Activated CD8-positive, alpha-beta memory T cell treated with anti-CD3 and anti-CD28 coated beads, Interleukin-2, amount 50 U/mL, for 1 hour (primary cell): ENCODE measurements around the gene GABRP.
"Not testable (repeated sequence)": the region's sequence is repeated elsewhere in the genome, so short reads cannot be mapped to it uniquely, and the experiment has no call there.

Experiments used
- DNase-seq: peaks from one replicate; pipeline ENCODE4 v3.0.0-alpha.2; 2020; ENCODE audit errors: extremely low read depth

GABRP gene, protein sequence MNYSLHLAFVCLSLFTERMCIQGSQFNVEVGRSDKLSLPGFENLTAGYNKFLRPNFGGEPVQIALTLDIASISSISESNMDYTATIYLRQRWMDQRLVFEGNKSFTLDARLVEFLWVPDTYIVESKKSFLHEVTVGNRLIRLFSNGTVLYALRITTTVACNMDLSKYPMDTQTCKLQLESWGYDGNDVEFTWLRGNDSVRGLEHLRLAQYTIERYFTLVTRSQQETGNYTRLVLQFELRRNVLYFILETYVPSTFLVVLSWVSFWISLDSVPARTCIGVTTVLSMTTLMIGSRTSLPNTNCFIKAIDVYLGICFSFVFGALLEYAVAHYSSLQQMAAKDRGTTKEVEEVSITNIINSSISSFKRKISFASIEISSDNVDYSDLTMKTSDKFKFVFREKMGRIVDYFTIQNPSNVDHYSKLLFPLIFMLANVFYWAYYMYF

GRCh38 chr5:170783498-170784247 is at the start of gene GABRP:
GABRP (plus strand) TSS chr5:170783725; CDS start chr5:170788616, 4,891 bp downstream.
- DNase-seq: no peak

DNA sequence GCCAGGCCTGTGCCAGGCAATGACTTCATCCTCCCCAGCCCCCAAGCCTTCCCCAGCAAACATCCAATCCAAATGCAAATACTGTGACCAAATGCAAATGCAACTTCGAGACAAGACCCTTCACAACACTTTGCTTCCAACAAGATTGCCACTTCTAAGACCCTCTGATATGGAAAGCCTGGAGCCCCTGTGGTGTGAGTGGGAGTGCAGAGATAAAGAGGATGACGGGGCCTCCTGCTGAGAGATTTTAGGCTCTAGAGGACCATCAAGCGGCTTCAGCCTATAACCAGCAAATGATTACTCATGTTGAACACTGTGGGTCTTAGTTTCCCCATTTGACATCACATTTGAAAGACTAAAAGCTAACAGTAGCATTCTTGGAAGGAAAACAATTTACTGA is 46.6 kb upstream of the GABRP start:
- no peak for DNase-seq

GRCh38 chr5:170737591-170737990 is 45.9 kb upstream of the GABRP start:
- DNase-seq: no peak

GRCh38 chr5:170738840-170739239 is 44.7 kb upstream of the GABRP start:
- no peak for DNase-seq

DNA sequence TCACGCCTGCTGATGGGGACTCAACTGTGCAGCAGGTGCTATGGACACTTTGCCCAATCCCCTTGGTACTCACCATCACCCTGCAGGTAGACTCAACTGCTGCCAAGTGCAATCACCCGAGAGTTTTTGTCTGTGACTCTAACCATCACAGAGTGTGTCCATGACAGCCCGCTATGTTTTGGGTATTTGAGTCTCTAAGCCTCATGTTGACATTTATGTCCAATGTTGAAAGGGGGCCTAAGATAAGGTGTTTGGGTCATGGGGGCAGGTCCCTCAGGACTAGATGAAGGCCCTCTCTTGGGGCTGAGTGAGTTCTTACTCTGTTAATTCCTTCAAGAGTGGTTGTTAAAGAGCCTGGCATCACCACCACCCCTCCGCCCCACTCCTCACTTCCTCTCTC is 44.1 kb upstream of the GABRP start:
- DNase-seq: no peak

DNA sequence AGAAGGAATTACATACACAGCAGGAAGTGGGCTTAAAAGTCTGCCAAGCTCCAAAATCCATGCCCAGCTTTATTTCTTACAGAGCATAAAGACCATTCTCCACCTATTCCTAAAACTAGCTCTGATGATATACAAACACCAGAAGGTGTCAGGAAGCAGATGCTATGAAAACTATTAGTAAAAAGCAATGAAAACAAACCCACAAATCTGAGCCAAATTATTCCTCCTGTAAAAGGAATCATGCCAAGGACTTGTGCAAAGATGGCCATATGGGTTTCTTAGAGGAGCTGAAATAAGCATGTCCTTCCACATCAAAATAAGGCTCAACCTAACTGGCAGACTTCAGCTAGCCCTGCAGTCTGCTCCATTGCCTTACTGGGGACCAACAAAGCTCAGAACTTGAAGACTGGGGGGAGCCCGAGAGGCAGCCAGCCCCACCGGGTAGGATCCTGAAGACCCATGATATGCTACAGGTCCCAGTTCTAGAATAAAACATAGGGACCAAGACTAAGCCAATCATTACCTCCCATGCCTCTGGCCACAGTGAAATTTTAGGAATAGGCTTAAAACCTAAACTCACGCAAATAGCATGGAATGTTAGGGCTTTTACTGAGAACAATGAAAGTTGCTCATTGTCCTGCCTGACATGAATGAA is 42.8 kb upstream of the GABRP start:
- DNase-seq: no peak

GRCh38 chr5:170741801-170742200 is 41.7 kb upstream of the GABRP start:
- DNase-seq: no peak

DNA sequence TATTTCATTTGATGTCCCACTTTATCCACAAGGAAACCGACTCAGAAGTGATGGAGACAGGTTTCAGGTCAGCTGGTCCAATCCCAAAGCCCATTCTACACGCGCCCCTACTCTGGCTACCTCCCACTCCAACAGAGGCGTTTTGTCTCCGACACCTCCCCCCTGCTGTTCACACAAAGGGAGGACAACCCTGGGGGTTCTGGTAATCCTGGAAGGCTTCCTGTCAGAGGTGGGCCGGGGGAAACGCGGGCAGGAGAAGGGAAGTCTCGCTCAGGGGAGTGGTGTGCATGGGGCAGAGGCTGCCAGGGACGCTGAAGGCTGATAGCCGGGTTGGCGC is 39.7 kb upstream of the GABRP start:
- no peak for DNase-seq

DNA sequence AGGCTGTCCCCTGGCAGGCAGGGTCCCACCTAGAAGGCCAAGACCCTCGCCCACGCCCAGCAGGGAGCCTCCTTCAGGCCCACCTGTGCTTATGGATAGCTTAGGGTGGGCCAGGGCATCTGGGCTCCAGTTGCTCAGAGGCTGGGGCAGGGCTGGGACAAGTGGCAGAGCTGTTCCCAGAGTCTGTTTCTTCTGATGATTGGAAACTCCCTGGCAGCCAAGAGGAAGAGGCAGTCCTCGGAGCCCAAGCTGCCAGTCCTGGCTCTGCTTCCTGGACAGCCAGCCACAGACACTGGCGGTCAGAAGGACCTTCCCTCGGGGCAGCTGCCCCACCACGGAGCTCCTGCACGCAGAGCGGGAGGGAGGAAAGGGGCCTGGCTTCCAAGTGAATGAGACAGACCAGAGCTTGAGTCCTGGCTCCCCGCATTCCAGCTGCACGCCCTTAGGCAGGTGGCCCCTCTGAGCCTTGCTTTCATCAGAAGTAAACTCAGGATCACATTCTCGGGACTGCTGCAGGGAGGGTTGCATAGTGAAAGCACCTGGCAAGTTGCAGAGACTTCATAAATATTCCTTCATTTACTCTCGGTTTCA is 37.9 kb upstream of the GABRP start:
- no peak for DNase-seq

- no peak for DNase-seq
Measured at GRCh38 chr5:170746075-170746960, 37.2 kb upstream of the GABRP start.

DNA sequence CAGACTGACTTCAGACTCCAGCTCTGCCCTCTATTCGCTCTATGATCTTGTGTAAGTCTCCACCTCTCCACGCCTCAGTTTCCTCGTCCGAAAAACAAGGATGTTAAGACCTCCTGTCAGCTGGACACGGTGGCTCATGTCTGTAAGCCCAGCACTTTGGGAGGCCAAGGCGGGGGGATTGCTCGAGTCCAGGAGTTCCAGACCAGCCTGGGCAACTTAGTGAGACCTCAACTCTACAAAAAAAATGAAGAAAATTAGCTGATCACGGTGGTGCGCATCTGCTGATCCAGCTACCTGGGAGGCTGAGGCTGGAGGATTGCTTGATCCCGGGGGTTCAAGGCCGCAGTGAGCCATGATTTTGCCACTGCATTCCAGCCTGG is 36.6 kb upstream of the GABRP start:
- DNase-seq: no peak

- no peak for DNase-seq
Measured at GRCh38 chr5:170747357-170747756, 36.2 kb upstream of the GABRP start.

DNA sequence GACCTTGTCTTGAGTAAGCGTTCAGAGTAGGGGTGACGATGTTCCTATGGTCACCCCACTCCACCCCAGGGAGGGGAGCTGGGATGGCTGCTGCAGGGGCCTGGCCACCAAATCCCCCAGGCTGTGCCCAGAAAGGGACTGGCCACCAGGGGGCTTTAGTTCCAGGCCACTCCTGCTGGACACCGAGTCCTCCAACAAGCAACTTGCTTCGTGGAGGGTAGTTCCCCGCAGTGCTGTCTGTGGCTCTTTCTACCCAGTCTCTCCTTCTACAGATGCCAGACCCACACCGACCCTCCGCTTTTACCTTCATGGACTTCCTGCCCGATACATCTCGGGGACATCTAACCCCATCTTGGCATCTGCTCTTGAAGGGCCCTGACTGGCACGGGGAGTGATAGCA is 35.7 kb upstream of the GABRP start:
- no peak for DNase-seq

GRCh38 chr5:170748951-170749471 is 34.5 kb upstream of the GABRP start:
- no peak for DNase-seq

- DNase-seq: no peak
Measured at GRCh38 chr5:170749911-170750431, 33.6 kb upstream of the GABRP start.

- no peak for DNase-seq
Measured at GRCh38 chr5:170750791-170751190, 32.7 kb upstream of the GABRP start.

GRCh38 chr5:170751631-170752030 is 31.9 kb upstream of the GABRP start:
- no peak for DNase-seq

DNA sequence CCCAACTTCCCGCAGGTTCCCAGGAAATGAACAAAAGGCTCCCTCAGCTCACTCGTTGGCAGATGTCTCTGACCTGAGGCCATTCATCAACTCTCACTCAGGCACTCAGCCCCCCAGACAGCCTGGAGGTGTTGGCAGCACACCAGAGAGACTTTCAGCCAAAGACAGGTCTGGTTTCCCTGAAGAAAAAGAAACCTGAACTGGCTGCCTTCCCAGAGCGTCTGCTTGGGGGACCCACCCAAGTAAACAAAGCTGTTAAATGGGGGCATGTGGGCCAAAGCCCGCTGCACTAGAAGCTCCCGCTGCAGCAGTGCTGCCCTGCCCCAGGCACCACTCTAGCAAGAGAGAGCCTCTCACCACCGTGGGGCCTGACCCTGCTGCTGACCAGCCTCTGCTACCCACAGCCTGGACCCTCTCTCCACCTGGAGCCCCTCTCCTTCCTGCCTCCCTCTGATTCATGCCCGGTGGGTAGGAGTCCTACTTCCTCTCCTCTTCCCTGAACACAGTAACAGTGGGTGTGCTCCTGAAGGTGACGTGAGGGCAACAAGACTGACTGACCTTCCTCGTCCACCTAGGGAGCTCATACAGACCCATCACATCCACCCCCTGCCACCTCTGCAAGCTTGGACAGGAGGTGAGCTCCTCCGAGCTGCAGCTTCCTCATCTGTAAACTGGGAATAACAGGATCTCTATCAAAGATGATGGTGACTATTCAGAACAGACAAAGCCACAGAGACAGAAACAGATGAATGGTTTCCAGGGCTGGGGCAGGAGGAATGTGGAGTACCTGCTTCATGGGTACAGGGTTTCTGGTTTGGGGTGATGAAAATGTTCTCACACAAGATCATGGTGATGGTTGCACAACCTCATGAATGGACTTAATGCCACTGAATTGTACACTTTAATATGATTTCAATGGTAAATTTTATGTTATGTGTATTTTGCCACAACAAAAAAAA is 31.0 kb upstream of the GABRP start:
- no peak for DNase-seq

DNA sequence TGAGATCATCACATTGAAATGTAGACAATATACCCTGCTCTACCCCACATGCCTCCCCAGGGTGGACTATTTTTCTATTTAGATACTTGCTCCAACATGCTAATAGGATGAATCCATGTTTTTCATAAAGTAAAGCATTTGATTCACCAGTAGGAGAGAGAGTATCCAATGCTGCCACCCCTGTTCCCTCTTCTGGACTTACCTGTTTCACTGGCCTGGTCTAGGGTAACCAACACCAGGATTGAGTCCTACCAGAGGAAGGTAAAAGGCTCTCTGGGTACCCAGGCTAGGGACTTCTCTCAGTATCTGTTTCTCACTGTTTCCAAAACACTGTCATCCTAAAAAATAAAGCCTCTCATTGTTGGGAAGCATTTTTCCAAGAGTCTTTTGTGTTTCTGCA is 30.2 kb upstream of the GABRP start:
- no peak for DNase-seq

GRCh38 chr5:170754508-170754907 is 29.0 kb upstream of the GABRP start:
- DNase-seq: not testable (repeated sequence)
